Measurements from ENCODE around the gene ZNF821. TPM values are rescaled to one million over a fixed set of nuclear protein-coding genes. Genes with fewer than 3 reads are reported as not detected.
A peak's percentile ranks its signal among the peaks of the same experiment; 100 is the strongest.

The ZNF821 gene
- total and polyA plus RNA-seq, 2 donors from 2014 or later = 7.1 to 10.0 TPM

GRCh38 chr16:71845639-71846430 lies 38.1 kb downstream of the ZNF821 start, which contains the start of gene ATXN1L:
TSS of gene ATXN1L (plus strand) at chr16:71845976. CDS start at chr16:71849741, 3,765 bp downstream.
- Histone ChIP-seq H3K27me3 (ENCODE audit: control insufficient read depth, insufficient read depth, low read length) (no peaks in the 10 kb centered on the region), H3K4me1 (ENCODE audit: control insufficient read depth in 2 of 3, insufficient read depth in 2 of 3, low read depth in 1 of 3, low read length in 3 of 3) (peaks cover 0 to 7% (median 0%) of the 10 kb centered on the region in 3 donors), H3K27ac (ENCODE audit: low read depth in 2 of 2, low read length in 2 of 2) (peak within 1 kb of the TSS; percentile 92 to 96), H3K9ac (ENCODE audit: low read length in 3 of 3) (peak within 1 kb of the TSS; percentile 46 to 97 (median 95)), H3K36me3 (ENCODE audit: control insufficient read depth in 2 of 3, insufficient read depth in 3 of 3, low read length in 3 of 3) (peaks cover 2 to 24% (median 18%) of the 10 kb centered on the region in 3 donors), H3K9me3 (ENCODE audit: control insufficient read depth in 2 of 3, insufficient read depth in 1 of 3, low read length in 3 of 3) (no peaks in the 10 kb centered on the region), H3K4me3 (ENCODE audit: low read length in 3 of 3) (peak within 1 kb of the TSS; percentile 76 to 99 (median 94))
- TF ChIP-seq, protein P1, sequence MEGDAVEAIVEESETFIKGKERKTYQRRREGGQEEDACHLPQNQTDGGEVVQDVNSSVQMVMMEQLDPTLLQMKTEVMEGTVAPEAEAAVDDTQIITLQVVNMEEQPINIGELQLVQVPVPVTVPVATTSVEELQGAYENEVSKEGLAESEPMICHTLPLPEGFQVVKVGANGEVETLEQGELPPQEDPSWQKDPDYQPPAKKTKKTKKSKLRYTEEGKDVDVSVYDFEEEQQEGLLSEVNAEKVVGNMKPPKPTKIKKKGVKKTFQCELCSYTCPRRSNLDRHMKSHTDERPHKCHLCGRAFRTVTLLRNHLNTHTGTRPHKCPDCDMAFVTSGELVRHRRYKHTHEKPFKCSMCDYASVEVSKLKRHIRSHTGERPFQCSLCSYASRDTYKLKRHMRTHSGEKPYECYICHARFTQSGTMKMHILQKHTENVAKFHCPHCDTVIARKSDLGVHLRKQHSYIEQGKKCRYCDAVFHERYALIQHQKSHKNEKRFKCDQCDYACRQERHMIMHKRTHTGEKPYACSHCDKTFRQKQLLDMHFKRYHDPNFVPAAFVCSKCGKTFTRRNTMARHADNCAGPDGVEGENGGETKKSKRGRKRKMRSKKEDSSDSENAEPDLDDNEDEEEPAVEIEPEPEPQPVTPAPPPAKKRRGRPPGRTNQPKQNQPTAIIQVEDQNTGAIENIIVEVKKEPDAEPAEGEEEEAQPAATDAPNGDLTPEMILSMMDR (IDR thresholded peaks at IDR 0.05; ENCODE audit: borderline replicate concordance, extremely low read depth, insufficient read depth) = no peak
- FAIRE-seq = no peak
- intact Hi-C loops (cut with DNase I) = no loop called here
- peak; percentile 91 to 97 (median 95) for DNase-seq

GRCh38 chr16:71843572-71843971 lies 40.4 kb downstream of the ZNF821 start:
- H3K4me3 ChIP-seq (ENCODE audit: low read length in 3 of 3) = no peak overlapping the region
- H3K27ac ChIP-seq (ENCODE audit: low read depth in 2 of 2, low read length in 2 of 2) = peak overlapping the region in 1 of 2 donors; percentile 28
- H3K9ac ChIP-seq (ENCODE audit: low read length in 3 of 3) = no peak overlapping the region
- TF ChIP-seq, protein P1 (IDR thresholded peaks at IDR 0.05; ENCODE audit: borderline replicate concordance, extremely low read depth, insufficient read depth) = no peak
- DNase-seq (peak in 1 of 5 donors; percentile 12), FAIRE-seq (no peak)
- H3K36me3 ChIP-seq (ENCODE audit: control insufficient read depth in 2 of 3, insufficient read depth in 3 of 3, low read length in 3 of 3) = peaks cover 0 to 4% (median 2%) of the 10 kb centered on the region in 3 donors
- intact Hi-C loops (cut with DNase I) = no loop called here
- H3K27me3 ChIP-seq (ENCODE audit: control insufficient read depth, insufficient read depth, low read length) = no peaks in the 10 kb centered on the region
- H3K9me3 ChIP-seq (ENCODE audit: control insufficient read depth in 2 of 3, insufficient read depth in 1 of 3, low read length in 3 of 3) = no peaks in the 10 kb centered on the region
- peaks cover 0 to 7% (median 7%) of the 10 kb centered on the region in 3 donors for H3K4me1 ChIP-seq (ENCODE audit: control insufficient read depth in 2 of 3, insufficient read depth in 2 of 3, low read depth in 1 of 3, low read length in 3 of 3)

GRCh38 chr16:71840052-71840451 lies 43.9 kb downstream of the ZNF821 start:
- DNase-seq (peak in 1 of 5 donors; percentile 21), FAIRE-seq (no peak)
- intact Hi-C loops (cut with DNase I) = no loop called here
- no peak overlapping the region for H3K9ac ChIP-seq (ENCODE audit: low read length in 3 of 3)
- TF ChIP-seq, protein P1 (IDR thresholded peaks at IDR 0.05; ENCODE audit: borderline replicate concordance, extremely low read depth, insufficient read depth) = no peak
- peak overlapping the region in 1 of 2 donors; percentile 48 for H3K27ac ChIP-seq (ENCODE audit: low read depth in 2 of 2, low read length in 2 of 2)
- peaks cover 0 to 11% (median 0%) of the 10 kb centered on the region in 3 donors for H3K4me1 ChIP-seq (ENCODE audit: control insufficient read depth in 2 of 3, insufficient read depth in 2 of 3, low read depth in 1 of 3, low read length in 3 of 3)
- H3K9me3 ChIP-seq (ENCODE audit: control insufficient read depth in 2 of 3, insufficient read depth in 1 of 3, low read length in 3 of 3) = no peaks in the 10 kb centered on the region
- H3K4me3 ChIP-seq (ENCODE audit: low read length in 3 of 3) = no peak overlapping the region
- H3K27me3 ChIP-seq (ENCODE audit: control insufficient read depth, insufficient read depth, low read length) = no peaks in the 10 kb centered on the region
- H3K36me3 ChIP-seq (ENCODE audit: control insufficient read depth in 2 of 3, insufficient read depth in 3 of 3, low read length in 3 of 3) = no peaks in the 10 kb centered on the region

Measured in kidney (tissue), 14 donors.